SW 1271 (cell line): ENCODE results near the gene CYP4Z1.
A peak's percentile ranks its signal among the peaks of the same experiment; 100 is the strongest.
"Not testable (repeated sequence)": the region's sequence is repeated elsewhere in the genome, so short reads cannot be mapped to it uniquely, and the experiment has no call there.

Source experiments
- DNase-seq, 2 experiments: peaks; one replicate each; lab custom pipeline; 2025; lab: John Stamatoyannopoulos, UW

Gene CYP4Z1, protein sequence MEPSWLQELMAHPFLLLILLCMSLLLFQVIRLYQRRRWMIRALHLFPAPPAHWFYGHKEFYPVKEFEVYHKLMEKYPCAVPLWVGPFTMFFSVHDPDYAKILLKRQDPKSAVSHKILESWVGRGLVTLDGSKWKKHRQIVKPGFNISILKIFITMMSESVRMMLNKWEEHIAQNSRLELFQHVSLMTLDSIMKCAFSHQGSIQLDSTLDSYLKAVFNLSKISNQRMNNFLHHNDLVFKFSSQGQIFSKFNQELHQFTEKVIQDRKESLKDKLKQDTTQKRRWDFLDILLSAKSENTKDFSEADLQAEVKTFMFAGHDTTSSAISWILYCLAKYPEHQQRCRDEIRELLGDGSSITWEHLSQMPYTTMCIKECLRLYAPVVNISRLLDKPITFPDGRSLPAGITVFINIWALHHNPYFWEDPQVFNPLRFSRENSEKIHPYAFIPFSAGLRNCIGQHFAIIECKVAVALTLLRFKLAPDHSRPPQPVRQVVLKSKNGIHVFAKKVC

DNA sequence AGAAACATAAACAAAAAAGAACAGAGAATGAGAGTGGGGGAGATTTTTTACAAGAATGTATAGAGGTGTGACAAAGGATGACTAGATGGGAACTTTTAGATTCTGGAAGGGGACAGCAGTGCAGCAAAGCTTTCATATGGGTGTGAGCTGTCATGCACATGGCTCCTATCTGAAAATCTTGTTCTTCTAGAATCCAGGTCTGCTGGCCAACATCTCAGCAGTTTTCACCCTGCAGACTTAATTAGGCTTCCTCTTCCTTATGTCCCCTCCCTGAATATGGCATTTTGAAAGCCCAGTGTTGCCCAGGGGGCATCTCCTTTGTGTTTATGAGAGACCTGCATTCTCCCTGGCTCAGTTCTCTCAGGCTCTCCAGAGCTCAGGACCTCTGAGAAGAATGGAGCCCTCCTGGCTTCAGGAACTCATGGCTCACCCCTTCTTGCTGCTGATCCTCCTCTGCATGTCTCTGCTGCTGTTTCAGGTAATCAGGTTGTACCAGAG, at the start of gene CYP4Z1:
Gene CYP4Z1 (plus strand): TSS at position 135 of the 498 bp plus-strand sequence. CDS start 260 bp downstream, at position 395.
- no peak for DNase-seq

DNA sequence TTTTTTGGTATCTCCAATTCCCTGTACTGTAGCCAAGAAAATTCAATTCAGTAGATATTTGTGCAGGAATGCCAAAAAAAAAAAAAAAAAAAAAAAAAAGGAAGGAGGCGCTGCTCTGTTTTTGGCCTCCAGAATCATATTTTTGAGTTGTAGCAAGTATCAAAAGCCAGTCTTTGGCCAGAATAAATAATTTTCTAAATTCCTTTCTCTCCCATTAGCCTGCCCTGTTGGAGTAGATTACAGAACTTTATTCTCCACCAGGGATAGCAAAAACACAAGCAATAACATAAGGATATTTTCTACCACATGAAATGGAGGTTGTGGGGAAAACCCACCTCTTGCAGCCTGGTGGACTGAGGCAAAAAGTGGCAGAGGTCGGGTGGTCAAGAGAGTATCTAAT, 46.0 kb upstream of the CYP4Z1 start:
- DNase-seq, result no peak

DNA sequence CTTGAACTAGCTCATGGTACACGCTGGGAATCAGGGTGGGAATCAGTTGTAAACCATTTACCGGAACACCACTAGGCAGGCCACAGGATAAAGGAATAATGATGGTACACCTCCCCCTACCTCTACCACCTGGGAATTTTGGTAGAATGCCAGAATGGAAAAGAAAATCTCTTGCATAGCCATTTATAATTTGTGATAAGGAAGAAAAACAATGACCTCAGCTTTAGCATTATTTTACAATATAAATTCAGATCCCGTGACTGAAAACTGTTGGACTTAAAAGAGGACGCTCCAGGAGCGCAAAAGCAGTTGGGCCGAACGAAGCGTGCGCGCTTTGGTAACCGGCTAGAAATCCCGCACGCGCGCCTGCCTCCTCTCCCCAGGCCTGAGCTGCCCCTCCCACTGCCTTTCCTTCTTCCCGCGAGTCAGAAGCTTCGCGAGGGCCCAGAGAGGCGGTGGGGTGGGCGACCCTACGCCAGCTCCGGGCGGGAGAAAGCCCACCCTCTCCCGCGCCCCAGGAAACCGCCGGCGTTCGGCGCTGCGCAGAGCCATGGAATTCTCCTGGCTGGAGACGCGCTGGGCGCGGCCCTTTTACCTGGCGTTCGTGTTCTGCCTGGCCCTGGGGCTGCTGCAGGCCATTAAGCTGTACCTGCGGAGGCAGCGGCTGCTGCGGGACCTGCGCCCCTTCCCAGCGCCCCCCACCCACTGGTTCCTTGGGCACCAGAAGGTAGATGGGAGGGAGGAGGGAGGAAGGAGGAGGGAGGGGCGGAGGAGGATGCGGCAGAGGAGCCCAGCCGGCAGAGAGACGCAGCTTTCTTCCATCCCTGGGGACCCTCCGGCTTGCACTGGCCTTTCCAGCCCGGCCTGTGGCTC, 43.5 kb upstream of the CYP4Z1 start, which contains the start of gene CYP4X1:
Gene CYP4X1 (plus strand): TSS at position 402 of the 873 bp plus-strand sequence. CDS start 149 bp downstream, at position 551.
- no peak for DNase-seq

GRCh38 chr1:47024141-47024801, 42.8 kb upstream of the CYP4Z1 start:
- DNase-seq, result no peak

DNA sequence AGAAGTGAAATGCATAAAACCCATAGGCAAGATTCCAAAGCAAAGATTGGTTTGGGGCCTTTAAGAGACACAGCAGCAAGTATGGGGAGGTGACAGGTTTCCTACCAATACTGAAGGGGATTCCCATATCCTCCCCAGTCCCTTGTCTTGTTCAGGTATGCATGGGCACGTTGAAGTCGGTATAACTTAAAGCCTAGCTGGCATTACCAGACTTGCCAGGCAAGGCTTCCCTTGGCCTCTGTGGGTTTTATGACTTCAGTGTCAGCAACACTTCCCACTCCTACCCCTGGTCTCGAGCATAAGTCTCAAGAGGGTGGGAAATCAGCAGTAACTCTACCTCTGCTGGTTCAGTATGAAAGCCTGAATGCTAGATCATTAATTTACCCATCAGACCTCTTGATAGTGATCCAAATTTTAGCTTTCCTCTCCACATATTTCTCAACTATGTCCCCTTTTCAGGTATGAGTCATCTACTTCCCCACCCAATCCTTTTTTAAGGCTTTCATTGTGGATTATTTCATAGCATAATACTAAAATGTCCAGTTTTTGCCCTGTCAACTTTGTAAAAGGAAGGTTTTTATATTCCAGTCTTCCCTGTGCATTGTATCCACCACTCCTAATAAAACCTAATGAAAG, 36.7 kb upstream of the CYP4Z1 start:
- DNase-seq, result no peak

GRCh38 chr1:47031059-47031458, 36.0 kb upstream of the CYP4Z1 start:
- DNase-seq, result no peak

- DNase-seq, result no peak
Measured at GRCh38 chr1:47031585-47031984, 35.4 kb upstream of the CYP4Z1 start.

GRCh38 chr1:47036764-47037163, 30.3 kb upstream of the CYP4Z1 start:
- DNase-seq, result no peak

GRCh38 chr1:47059376-47059775, 7.7 kb upstream of the CYP4Z1 start:
- no peak for DNase-seq

- DNase-seq, result not testable (repeated sequence)
Measured at GRCh38 chr1:47069080-47069479, 2.0 kb downstream of the CYP4Z1 start.

- not testable (repeated sequence) for DNase-seq
Measured at GRCh38 chr1:47069509-47069908, 2.5 kb downstream of the CYP4Z1 start.

GRCh38 chr1:47089356-47089755, 22.3 kb downstream of the CYP4Z1 start:
- DNase-seq, result peak in 1 of 2 experiments; percentile 8

DNA sequence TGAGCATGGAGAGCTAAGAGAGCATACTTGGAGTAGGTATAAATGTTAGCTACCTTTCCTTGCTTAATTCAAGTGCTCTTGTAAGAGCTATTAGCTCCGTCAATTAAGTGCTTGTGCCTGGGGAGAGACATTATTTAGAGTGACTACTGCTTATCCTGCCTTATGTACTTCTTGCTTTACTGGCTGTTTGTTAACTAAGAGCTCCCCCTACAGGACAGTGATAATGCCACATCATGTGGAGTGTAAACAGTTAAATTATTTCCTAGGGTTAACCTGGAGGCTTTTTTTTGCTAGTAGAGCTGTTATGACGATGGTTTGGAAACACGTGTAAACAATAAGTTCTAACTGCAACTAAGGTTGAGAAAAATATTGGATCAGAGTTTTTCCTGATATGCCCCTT, 24.4 kb downstream of the CYP4Z1 start:
- not testable (repeated sequence) for DNase-seq

- DNase-seq, result no peak
Measured at GRCh38 chr1:47104816-47105215, 37.8 kb downstream of the CYP4Z1 start.

DNA sequence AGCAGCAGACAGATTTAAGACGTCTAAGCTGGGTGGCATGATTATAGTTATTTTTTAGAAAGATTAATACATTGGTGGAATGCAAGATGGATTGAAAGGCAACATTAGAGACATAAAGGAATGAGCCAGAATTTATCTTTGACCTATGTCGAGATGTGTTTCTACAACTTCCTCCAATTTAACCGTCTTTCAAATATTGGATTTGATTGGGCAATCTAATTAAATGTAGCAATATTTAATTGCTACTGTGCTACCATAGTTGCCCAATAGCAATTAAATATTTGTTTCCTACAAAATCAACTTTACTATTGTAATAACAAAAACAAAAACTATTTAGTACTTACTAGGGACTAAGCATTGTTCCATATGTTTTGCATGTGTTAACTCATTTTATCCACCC, 39.8 kb downstream of the CYP4Z1 start:
- DNase-seq, result no peak

DNA sequence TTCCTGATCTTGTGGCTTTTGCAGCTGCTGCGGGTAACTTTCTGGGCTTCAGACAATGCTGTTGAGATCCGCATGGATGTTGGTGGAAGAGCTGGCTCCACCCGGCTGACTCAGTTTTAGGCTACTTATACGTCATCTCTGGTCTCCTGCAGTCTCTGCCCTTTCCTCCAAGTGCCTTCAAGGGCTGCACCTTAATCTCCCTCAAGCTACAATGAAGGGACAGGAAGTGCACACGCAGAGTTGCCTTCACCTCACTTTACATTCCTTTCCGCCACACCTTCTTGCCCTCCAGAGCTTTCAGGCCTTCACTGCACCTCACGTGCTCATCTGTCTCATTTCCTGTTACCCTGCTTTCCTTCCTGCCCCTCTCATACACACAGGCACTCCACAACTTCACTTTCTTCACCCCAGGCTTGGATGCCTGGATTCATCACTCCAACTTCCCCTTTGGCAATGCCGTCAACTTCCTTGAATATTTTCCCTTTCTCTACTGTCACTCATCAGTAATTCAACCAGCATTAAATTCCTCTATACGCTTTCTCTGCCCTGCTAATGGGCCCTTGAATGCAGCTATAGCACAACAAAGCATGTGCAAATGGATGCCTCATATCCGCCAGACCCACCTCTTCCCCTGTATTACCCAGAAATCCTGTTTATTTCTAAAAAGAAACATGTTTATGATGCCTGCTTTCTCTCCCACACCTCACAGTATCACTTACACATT, 41.0 kb downstream of the CYP4Z1 start:
- DNase-seq, result peak in 1 of 2 experiments; percentile 8

DNA sequence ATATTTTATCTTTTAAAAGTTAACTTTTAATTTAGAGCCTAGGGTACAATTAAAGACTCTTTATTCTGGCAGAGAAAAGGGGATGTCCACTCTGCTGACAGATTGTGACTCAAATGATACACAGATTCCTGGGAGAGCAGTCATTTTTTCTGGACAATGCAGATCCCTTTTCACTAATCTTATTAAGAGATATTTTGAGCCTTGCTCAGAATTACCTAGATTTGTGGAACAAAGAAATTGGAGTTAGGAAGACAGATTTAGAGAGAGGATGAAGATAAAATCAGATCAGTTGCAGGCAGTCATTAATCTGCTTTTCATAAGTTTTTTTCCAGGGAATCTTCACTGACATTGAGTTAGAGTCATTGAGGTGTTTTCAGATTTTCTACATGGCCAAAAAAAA, 42.5 kb downstream of the CYP4Z1 start:
- DNase-seq, result not testable (repeated sequence)

DNA sequence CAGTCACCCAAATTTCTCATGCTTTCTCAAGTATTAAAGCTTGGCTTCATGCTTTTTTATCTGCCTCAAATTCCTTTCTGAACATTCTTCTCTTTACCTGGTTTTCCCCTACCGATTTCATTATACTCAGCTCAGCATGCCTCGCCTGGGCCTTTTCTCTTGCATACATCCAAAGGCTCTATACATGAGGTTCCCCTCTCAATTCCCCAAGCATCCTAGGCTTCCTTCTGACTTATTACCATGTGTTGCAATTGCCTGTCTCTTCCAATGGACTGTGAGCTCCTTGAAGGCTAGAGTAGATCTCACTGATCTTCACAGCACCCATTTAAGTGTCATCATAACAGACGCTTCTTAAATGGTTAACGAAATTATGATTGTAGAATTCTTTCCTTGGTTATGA, 46.1 kb downstream of the CYP4Z1 start:
- no peak for DNase-seq

DNA sequence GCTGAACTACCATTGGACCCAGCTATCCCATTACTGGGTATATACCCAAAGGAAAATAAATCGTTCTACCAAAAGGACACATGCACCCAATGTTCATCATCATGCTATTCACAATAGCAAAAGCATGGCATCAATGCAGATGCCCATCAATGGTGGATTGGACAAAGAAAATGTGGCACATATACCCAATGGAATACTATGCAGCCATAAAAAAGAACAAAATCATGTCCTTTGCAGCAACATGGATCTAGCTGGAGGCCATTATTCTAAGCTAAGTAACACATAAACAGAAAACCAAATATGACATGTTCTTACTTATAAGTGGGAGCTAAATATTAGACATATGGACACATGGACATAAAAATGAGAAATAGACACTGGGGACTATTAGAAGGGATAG, 54.0 kb downstream of the CYP4Z1 start:
- DNase-seq, result not testable (repeated sequence)

DNA sequence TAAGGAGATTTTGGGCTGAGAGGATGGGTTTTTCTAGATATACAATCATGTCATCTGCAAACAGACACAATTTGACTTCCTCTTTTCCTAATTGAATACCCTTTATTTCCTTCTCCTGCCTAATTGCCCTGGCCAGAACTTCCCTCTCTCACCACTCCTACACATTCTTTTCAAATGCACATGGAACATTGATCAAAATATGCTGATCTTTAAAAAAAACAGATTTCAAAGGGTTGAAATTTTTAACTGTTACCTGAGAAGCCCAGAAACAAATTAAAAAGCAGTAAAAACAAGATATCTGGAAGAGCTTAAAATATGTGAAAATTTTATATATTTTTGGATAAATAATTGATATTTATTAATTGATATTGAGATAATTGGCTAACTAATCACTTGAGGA, 57.8 kb downstream of the CYP4Z1 start:
- DNase-seq, result not testable (repeated sequence)

DNA sequence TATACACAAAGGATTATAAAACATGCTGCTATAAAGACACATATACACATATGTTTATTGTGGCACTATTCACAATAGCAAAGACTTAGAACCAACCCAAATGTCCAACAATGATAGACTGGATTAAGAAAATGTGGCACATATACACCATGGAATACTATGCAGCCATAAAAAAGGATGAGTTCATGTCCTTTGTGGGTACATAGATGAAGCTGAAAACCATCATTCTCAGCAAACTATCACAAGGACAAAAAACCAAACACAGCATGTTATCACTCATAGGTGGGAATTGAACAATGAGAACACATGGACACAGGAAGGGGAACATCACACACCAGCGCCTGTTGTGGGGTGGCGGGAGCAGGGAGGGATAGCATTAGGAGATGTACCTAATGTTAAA, 60.0 kb downstream of the CYP4Z1 start:
- DNase-seq, result not testable (repeated sequence)
